Gastroesophageal sphincter (tissue), 3 donors: Measurements from ENCODE around the gene FDX1.

ENCODE experiments used
- CTCF ChIP-seq, 4 experiments: fragments of 200-600 bp in 2 of 4; fragments of 450-650 bp in 2 of 4; sonication (generic) in 1 of 4; IDR thresholded peaks; one replicate each; pipeline ENCODE4 v1.5.1; 2017 to 2019; ENCODE audit warnings: antibody characterized with exemption in 4 of 4, mild to moderate bottlenecking in 2 of 4, moderate library complexity in 2 of 4
- EP300 ChIP-seq: sonication (generic); formaldehyde crosslinking; IDR thresholded peaks from one replicate; pipeline ENCODE4 v1.6.1; 2017; ENCODE audit warnings: antibody characterized with exemption, mild to moderate bottlenecking
- POLR2A ChIP-seq, 2 donors: fragments of 450-650 bp; IDR thresholded peaks; one replicate each; pipeline ENCODE4 v1.6.1; 2017; ENCODE audit warnings: antibody characterized with exemption in 2 of 2, mild to moderate bottlenecking in 2 of 2, moderate library complexity in 1 of 2
- POLR2AphosphoS5 ChIP-seq: sonication (generic); formaldehyde crosslinking; IDR thresholded peaks from one replicate; pipeline ENCODE4 v1.6.1; 2017; ENCODE audit warnings: antibody characterized with exemption

- TF ChIP-seq CTCF (IDR thresholded peaks at IDR 0.05): no peak
- no peak for TF ChIP-seq POLR2A (IDR thresholded peaks at IDR 0.05)
- no peak for TF ChIP-seq POLR2AphosphoS5
- TF ChIP-seq EP300: no peak
Observed at GRCh38 chr11:110453684-110454354, 24.1 kb downstream of the FDX1 start.
